22Rv1 (cell line): ENCODE results near the gene ACOX1.

Experiments used
- H3K27ac ChIP-seq: fragments of 450-650 bp; 2 replicates; pipeline ENCODE4 v1.5.1; 2017
- ZFX ChIP-seq: fragments of 450-650 bp; IDR thresholded peaks from 2 replicates; pipeline ENCODE4 v1.6.1; 2017; ENCODE audit warnings: antibody characterized with exemption, borderline replicate concordance
- TF ChIP-seq, protein P1 (sequence below): fragments of 450-650 bp; IDR thresholded peaks from 2 replicates; pipeline ENCODE4 v1.5.1; 2017; ENCODE audit warnings: mild to moderate bottlenecking

The ACOX1 gene

DNA sequence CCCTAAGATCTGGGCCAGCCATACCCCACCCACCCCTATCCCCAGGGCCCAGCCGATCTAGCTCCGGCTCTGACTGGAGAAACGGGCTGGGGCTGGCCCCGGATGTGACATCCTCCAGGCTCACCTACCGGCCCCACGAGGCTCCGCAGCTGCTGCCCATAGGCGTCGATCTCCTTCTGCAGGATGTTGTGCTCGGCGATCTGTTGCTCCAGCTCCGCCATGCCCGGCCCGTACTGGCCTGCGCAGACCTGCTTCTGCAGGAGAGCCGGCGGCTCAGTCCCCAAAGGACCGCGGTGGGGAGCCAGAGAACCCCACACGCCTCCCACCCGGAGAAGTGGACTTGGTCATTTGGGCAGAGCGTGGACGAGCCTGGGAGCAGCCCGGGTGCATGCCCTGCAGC is 43.3 kb upstream of the ACOX1 start:
- no peak overlapping the region for H3K27ac ChIP-seq
- no peak for TF ChIP-seq ZFX
- TF ChIP-seq, protein P1, sequence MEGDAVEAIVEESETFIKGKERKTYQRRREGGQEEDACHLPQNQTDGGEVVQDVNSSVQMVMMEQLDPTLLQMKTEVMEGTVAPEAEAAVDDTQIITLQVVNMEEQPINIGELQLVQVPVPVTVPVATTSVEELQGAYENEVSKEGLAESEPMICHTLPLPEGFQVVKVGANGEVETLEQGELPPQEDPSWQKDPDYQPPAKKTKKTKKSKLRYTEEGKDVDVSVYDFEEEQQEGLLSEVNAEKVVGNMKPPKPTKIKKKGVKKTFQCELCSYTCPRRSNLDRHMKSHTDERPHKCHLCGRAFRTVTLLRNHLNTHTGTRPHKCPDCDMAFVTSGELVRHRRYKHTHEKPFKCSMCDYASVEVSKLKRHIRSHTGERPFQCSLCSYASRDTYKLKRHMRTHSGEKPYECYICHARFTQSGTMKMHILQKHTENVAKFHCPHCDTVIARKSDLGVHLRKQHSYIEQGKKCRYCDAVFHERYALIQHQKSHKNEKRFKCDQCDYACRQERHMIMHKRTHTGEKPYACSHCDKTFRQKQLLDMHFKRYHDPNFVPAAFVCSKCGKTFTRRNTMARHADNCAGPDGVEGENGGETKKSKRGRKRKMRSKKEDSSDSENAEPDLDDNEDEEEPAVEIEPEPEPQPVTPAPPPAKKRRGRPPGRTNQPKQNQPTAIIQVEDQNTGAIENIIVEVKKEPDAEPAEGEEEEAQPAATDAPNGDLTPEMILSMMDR = no peak

DNA sequence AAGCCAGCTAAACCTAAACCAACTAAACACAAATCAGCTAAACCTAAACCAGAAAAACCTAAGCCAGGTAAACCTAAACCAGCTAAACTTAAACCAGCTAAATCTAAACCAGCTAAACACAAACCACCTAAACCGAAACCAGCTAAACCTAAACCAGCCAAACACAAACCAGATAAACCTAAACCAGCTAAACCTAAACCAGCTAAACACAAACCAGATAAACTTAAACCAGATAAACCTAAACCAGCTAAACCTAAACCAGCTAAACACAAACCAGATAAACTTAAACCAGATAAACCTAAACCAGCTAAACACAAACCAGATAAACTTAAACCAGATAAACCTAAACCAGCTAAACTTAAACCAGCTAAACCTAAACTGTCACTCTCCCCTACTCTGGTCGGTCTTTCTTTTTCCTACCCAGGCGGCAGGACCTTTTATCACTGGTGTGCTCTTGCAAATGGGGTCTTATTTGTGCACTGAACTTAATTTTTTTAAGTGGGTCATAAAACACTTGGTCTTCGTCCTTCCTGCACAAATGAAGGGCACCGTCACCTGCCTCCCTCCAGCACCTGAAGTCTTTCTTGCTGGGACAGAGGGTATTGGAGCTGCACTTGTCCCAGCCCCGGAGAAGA is 41.0 kb upstream of the ACOX1 start:
- TF ChIP-seq, protein P1 = no peak
- no peak for TF ChIP-seq ZFX
- H3K27ac ChIP-seq = no peak overlapping the region

DNA sequence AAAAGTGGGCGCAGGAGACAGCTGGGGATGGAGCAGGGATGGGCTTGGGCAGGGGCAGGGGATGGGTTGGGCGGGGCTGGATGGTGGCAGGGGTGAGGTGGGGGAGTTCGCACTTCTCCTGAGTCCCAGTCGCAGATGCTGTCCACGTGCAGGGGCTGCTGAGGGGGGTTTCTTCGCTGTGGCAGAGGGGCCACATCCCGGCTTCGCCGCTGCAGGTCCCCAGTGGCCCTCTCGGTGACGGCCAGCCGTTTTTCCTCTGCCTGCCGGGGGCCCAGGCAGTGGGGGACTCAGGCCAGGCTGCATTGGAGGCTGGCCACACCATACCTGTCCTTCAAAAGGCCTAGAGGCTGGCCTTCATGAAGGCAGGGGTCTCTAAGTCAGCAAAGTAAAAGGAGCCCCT is 39.8 kb upstream of the ACOX1 start:
- TF ChIP-seq, protein P1 = no peak
- no peak for TF ChIP-seq ZFX
- H3K27ac ChIP-seq = no peak overlapping the region

DNA sequence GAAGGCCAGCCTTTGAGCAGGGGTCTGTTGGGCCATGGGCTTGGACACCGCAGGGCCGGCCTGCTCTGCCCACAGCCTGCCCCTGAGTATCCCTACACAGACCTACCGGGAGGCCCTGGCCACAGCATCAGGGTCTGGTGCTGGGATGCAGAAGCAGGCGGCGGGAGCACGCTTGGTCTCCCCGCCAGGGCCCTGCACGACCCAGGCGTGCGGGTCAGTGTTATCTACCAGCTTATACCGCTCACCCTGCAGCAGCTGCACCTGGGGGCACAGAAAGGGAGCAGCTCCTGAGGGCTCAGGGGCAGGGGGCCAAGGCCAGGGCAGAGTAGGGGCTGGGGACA is 39.3 kb upstream of the ACOX1 start:
- H3K27ac ChIP-seq = no peak overlapping the region
- TF ChIP-seq ZFX = no peak
- TF ChIP-seq, protein P1 = no peak

DNA sequence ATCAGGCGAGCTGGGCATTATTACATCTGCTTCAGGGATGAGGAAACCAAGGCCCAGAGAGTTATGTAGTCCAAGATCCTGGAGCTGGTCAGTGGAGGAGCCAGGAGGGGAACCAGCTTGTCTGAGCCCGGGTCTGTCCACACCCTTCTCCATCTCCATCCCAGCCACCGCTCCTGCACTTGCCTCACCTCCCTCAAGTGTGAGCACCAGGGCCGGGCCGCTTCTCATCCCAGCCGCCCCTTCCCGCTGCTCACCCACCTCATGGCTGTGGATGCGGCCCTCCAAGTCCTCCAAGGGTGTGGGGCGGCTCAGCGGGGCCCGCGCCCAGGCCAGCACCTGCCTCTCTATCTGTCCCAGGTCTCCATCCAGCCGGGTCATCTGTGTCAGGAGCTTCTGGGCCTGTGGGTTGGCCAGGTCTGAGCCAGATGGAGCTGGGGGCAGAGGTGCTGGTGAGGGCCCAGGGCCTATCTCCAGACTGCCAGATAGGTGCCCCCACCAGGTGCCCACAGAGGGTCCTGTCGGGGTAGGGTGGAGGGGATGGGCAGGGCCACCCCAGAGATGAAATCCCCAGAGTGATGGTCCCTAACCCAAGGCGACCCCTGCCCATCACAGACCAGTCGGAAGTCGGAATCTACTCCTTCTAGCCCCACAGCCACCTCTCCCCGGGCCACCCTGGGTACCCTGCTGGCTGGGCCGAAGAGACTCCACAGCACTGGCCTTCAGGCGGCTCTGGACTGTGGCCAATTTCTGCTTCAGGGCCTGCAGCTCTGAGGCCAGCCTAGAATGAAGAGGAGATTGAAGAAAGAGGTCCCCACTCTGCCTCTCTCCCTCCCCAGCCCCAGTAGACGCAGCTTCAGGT is 38.7 kb upstream of the ACOX1 start:
- TF ChIP-seq ZFX = no peak
- TF ChIP-seq, protein P1 = no peak
- H3K27ac ChIP-seq = no peak overlapping the region

DNA sequence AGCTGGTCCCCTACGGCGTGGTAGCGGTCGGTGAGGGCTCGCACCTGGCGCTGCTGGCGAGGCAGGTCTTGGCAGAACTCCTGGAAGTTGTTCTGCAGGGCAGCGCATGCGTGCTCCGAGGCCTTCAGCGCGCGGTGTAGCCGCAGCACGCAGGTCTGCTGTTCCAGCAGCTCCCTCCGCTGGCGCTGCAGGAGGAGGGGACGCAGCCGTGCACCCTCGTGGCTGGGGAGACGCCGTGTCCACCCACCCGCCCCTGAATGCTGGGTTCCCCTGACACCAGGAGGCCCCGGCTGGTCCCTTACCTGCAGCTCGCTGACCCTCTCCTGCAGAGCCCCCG is 35.9 kb upstream of the ACOX1 start:
- no peak overlapping the region for H3K27ac ChIP-seq
- TF ChIP-seq, protein P1 = no peak
- no peak for TF ChIP-seq ZFX
